ENCODE data around the gene KITLG.

The KITLG gene

GRCh38 chr12:88566430-88566829 is 13.8 kb downstream of the KITLG start:
- DNase-seq (ENCODE audit: low read depth): peak; percentile 24
- H3K4me3 ChIP-seq (ENCODE audit: low read depth, low read length): no peak overlapping the region
- no peak for TF ChIP-seq CTCF (conservative IDR thresholded peaks at IDR 0.05; ENCODE audit: low read depth, low read length)

DNA sequence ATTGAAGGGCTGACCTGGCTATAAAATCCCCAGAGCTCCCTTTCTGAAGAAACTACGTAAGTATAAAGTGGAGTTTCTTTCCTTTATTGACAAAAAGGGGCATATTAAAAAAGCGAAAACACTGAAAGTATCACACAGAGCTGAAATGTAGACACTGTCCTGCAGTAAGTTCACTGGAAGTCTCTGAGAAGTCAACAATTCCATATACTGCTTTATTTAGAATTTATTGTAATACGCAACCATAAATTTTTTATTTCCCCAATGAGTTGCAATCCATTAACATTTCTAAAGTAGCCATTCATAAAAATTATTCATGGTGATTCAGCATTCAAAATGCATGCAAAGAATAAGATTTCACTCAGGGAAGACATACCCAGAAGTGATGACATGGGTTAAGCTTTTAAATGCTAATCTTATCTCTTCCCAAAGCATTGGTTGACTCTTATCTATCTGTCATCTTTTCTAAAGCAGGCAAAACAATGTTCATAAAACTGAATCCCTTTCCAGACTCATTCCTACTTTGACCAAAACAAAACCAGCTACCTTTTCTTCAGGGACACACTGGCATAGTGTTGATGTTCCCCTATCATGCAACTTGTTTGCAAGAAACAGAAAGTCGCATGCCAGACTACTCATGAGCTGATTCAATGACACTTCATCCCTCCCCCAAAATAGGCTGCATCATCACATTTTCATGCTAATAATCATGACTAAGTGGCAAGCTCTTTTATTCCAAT is 17.3 kb downstream of the KITLG start:
- no peak overlapping the region for H3K4me3 ChIP-seq (ENCODE audit: low read depth, low read length)
- no peak for TF ChIP-seq CTCF (conservative IDR thresholded peaks at IDR 0.05; ENCODE audit: low read depth, low read length)
- DNase-seq (ENCODE audit: low read depth): peak; percentile 37

DNA sequence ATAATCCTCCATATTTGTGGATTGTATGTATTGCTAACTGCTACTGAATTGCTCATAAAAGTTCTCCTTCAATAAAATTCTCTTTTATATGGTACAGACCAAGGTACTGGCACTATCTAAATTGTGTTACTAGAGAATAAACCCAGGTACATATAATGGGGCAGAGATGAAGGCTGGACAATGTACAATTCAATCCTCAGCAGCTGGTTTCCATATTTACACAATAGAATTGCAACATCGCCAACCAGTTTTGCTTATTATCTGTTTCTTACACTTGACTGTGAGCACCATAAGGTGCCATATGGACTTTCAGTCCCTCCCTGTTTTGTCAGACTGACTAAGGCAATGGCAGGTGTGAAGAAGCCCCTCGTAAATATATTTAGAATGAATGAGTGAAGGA is 18.1 kb downstream of the KITLG start:
- DNase-seq (ENCODE audit: low read depth): no peak
- no peak for TF ChIP-seq CTCF (conservative IDR thresholded peaks at IDR 0.05; ENCODE audit: low read depth, low read length)
- H3K4me3 ChIP-seq (ENCODE audit: low read depth, low read length): no peak overlapping the region

DNA sequence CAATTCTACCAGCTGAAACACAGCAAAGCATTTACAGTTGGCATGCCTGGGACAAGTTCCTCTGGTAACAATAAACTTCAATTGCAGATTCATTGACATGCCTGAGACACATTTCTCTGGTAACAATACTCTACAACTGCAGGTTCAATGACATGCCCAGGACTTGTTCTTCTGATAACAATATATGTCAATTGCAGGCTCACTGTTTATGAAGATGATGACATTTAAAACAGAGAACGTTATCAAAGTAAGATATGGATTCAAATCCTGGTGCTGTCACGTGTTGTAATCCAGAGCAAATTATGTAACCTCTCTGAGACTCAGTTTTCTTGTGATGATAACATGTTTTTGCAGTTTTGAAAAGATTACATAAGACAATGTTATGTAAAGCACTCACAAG is 20.5 kb downstream of the KITLG start:
- TF ChIP-seq CTCF (conservative IDR thresholded peaks at IDR 0.05; ENCODE audit: low read depth, low read length): no peak
- peak; percentile 37 for DNase-seq (ENCODE audit: low read depth)

GRCh38 chr12:88559199-88559598 is 21.1 kb downstream of the KITLG start:
- DNase-seq (ENCODE audit: low read depth): no peak

More for the DNA sequence above, 20.5 kb downstream of the KITLG start:
- H3K4me3 ChIP-seq (ENCODE audit: low read depth, low read length): no peak overlapping the region

GRCh38 chr12:88558340-88558867 is 21.9 kb downstream of the KITLG start:
- no peak overlapping the region for H3K4me3 ChIP-seq (ENCODE audit: low read depth, low read length)
- TF ChIP-seq CTCF (conservative IDR thresholded peaks at IDR 0.05; ENCODE audit: low read depth, low read length): no peak
- no peak for DNase-seq (ENCODE audit: low read depth)

More at GRCh38 chr12:88559199-88559598, 21.1 kb downstream of the KITLG start:
- H3K4me3 ChIP-seq (ENCODE audit: low read depth, low read length): no peak overlapping the region
- TF ChIP-seq CTCF (conservative IDR thresholded peaks at IDR 0.05; ENCODE audit: low read depth, low read length): no peak
